Non-pigmented ciliary epithelial cell (primary cell): ENCODE data around the gene MYO3B.
"Not testable (repeated sequence)": the region's sequence is repeated elsewhere in the genome, so short reads cannot be mapped to it uniquely, and the experiment has no call there.

Experiments used
- DNase-seq: peaks from one replicate; pipeline ENCODE4 v3.0.0-alpha.2; 2010; ENCODE audit warnings: low read depth

Gene MYO3B

DNA sequence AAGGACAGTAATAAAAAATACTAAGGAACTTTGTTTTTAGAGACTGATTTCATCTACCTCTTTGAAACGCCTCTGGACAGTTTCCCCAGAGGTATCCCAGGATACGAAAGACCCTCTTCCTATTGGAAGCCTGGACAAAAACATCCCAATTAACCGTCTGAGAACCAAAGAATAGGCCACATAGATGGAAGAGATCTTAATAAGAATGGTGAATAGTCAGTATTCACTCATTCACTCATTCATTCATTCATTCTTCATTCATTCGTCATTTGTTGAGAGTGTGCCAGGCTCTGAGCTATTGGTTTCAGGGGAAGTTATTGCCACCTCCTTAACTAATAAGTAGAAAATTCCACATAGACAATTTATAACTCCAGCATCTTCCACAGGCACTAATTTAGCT is 464.0 kb downstream of the MYO3B start:
- DNase-seq = no peak

DNA sequence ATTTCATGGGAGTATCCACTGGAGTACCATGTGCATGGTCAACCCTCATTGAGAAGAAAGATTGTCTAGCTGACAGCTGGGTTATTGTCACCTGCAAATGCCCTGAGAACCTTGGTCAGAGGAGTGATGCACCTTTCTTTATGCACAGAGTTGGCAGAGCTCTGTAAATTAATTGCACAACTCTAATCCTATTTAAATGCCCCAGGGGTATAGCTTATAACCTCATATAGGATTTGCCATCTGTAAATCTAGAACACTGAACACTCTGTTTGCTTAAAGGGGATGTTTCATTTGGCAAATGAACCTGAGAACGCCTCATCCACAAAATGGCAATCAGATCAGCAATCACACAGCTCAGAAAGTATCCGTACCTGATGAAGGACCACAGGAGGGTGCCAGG is 465.4 kb downstream of the MYO3B start:
- no peak for DNase-seq

DNA sequence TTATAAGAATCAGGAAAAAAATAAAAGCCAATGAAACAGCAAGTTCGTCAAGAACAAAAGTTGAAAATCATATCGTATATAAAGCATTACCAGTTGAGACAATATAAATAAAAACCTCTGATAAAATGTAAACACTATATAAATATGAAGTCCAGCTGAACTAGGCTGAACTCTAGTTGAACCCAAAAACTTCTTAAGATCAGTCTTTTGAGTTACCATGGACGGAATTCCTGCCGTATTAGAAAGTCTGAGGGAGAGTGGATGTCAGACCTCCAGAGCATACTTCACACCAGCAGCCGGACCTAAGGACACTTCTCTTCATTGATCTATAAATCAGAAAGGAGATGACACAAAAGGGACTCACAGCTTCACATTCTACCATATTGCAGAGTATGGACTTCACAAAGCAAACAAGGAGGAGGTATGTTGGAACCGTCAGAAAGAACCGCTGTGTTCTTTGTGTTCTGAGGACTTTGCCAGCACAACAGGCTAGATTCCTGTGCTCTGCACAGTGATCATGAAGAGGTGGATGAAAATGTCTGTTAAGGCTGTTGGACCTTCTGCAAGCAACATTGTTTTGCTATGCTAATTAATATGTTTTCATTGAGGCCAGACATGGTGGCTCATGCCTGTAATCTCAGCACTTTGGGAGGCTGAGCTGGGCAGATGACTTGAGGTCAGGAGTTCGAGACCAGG is 469.9 kb downstream of the MYO3B start:
- no peak for DNase-seq

DNA sequence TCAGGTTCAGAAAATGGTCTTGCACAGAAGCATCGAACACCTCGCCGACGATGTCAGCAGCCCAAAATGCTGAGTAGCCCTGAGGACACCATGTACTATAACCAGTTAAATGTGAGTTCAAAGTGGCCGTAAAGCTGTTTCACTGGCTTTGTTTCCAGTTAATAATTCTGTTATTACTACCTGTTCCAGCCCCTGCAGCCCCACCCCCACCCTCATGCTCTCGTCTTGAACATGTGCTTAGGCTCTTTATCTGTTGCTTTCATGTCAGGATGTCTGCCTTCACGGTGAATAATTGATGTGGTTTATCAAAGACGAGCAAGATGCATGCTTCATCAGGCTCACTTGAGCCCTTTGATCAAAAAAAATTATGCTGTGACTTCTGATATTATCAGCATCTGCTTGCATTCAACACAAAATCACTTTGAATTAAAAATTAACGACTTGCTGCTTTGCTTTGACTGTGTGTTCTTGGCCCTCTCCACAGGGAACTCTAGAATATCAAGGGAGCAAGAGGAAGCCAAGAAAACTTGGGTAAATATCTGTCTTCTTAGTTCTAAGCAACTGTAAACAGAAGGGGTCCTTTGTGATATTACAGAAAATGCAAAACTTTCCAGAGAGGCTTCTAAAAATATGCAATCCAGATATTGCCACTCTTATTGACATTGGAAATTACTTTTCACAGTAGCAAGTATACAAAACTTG is 473.8 kb downstream of the MYO3B start:
- DNase-seq = no peak

DNA sequence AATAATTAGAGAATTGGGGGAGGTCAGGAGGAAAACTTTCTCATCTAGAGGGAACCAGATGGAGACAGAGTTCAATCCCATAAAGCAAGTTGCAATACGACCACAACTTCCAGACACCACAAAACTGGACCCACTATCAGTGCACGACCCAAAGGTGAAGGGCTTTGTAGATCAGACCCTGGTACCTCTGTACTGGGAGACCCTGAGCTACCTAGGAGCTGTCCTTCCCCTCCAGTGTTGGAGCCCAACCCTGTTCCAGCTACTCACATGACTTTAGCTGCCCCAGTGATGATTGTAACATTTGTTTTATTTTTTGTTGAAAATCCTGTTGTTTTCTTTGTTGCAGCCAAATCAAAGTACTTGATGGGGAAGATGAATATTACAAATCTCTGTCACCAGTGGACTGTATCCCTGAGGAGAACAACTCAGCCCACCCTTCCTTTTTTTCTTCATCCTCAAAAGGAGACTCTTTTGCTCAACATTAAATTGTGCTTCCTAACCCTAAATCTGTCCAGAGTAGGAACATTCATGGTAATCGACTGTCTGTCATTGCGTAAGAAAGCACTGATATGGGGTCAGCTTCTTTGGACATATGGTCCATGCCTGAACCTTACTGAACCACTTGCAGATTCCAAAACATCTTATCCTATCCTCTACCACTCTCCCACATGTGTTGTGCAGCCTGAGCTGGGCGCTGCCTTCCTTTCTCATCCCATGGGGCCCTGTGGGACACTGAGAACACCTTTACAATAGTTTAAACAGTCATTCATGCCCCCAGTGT is 474.9 kb downstream of the MYO3B start:
- DNase-seq = no peak

DNA sequence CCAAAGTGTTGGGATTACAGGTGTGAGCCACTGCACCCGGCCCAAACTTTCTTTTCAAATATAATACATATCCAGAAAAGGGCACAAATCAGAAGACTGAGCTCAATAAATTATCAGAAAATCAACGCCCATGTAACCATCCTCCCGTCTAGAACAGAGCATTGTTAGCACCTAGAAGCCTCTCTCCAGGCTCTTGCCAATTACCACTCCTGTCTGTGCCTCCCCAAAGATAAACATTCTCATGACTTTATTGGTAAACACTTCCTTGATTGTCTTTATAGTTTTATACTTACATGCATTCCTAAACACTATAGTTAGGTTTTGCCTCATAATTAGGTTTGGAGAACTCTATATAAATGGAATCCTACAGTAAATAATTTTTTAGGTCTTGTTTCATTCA is 478.7 kb downstream of the MYO3B start:
- no peak for DNase-seq

DNA sequence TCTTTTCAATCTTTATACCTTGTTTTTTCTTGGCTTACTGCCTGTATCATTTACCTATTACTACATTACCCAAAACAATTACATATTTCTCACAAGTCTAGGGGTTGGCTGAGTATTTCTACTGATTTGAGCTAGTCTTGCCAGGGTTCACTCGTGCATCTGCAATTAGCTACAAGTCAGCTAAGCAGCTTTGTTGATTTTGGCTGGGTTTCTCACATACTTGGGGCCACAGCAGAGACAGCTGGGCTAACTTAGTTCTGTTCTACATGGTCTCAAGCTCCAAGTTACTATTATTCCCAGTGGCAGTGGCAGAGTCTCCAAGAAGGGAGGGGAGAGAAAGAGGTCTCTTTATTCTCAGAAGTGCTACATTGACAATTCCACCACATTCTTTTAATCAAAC is 482.5 kb downstream of the MYO3B start:
- no peak for DNase-seq

DNA sequence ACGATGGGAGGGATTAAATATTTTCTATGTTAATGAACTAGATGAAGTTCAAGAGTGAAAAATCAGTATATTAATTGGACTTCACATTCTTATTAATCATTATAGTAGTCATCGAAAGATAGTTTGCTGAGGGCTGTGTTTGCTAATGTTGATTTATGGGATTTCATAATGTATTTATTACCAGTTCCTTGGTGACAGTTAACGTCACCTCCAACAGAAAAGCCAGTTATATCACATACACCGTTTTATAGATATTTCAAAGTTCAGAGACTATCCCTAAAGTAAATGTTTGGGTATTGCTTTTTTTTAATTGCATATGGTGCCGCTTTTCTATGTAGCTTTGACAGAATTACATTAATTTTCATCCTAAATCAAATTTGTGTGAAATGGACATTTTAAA is 487.8 kb downstream of the MYO3B start:
- no peak for DNase-seq

DNA sequence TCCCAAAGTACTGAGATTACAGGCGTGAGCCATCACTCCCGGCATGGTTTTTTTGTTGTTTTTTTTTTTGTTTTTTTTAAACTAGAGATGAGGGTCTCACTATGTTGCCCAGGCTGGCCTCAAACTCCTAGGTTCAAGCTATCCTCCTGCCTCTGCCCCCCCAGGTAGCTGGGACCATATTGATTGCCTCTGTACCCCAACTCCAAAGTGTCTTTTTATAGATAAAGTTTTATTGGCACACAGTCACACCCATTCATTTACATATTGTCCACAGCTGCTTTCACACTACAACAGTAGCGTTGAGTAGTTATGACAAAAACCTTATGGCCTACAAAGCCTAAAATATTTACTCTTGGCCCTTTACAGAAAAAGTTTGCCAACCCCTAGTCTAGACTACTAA is 492.0 kb downstream of the MYO3B start:
- no peak for DNase-seq

DNA sequence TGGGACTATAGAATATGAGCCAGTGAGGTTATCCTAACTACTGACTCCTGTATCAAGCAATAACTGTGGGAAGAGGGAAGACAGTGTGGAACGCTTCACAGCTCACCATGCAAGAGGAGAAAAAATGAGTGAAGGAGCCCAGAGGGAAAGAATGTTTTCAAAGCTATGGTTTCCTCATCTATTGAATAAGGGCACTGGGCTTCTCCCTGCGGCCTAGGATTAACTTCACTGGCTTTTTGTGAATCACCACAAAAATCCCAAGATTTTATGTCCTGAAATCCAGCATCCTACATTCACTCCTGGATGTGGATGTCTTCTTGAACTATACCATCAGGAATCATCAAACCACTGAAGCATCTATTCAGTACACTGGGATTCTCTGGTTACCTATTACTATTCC is 492.7 kb downstream of the MYO3B start:
- no peak for DNase-seq

DNA sequence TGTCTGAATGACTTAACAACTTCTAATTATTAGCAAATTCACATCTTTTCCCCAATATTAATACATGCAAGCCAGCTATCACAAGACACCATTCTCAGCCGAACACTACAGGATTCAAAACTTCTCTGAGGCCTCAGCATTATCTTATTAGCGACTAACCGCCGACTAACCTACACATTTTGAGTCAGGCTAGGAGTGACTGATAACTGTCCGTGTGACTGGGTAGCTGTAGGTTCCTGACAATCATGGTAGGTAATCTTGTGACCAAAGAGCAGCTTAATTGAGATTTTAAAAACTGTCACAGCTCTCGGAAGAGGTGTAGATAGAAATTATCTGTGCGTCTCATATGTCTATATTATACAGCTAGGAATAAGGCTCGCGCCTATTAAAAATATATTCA is 493.1 kb downstream of the MYO3B start:
- no peak for DNase-seq

DNA sequence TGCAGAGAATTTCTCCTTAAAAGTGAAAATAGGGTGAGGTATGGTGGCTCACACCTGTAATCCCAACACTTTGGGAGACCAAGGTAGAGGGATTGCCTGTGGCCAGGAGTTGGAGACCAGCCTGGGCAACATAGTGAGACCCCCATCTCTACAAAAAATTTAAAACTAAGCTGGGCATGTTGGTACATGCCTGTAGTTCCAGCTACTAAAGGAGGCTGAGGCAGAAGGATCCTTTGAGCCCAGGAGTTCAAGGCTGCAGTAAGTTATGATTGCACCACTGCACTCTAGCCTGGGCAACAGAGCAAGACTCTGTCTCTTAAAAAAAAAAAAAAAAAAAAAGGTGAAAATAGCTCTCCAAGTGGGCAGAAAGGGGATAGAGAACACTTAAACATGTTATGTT is 496.3 kb downstream of the MYO3B start:
- not testable (repeated sequence) for DNase-seq

DNA sequence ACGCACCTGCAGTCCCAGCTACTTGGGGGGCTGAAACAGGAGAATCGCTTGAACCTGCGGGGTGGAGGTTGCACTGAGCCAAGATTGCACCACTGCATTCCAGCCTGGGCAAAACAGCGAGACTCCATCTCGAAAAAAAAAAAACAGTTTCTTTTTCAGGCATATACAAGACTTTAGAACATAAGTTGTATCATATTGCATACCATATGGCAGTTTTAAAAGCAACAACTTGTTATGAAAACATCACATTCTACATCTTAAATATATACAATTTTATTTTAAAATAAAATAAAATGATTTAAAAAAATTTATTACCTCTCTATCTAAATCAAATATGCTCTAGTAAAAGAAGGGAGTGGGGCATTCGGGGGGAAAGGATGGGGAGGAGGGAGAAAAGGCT is 497.8 kb downstream of the MYO3B start:
- no peak for DNase-seq

DNA sequence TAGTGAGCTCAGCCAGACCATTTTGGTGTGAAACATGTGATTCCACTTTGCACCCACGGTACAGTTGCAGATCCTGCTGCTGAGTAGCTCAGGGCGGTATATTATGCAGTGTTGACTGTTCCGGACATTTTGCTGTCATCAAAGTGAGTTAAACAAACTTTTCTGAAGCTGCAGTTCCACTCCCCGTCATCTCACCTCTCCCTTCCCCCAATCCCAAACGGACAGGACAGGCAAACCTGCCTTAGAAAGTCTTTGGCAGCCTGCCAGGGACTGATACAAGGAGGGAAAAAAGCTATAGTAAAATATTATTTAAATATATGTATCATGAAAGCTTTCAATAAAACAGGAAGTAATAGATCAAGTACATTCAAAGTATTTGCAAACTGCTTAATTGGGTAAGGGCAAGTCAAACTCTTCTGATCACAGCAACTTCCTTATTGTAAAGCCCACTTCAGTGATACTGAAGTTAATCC is 501.7 kb downstream of the MYO3B start:
- no peak for DNase-seq

DNA sequence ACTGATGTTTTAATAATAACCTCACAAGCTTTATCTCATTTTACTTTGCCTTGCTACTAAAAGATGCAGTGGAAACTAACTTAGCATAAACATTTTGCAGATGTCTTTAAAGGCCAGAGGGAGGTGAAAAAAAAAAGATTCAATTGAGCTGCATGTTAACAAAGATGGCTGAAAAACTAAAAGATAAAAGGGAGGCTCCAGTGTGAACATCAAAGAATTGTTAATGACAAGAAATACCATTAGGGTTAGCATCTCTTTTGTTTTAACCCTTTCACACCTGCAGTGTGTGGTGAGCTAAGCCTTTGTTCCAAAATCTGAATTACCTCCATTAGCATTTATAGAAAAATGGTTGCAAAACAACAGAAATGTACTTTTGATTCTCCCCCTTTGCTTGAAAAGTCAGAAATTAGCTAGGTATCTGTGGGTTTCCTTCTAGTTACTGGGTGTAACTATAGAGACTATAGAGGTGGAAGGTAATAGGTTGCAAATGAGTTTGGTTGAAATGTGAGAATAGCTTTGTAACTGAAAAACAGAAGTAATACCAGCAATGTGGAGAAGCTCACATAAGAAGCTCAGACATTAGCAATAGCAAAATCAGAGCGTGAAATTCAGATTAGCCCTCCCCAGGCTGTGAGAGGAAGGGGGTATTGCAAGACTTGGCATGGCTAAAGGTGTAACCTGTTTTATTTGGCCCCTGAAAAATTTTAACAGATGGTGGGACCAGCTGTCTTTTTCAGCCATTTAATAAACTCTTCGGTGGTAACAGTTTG is 502.4 kb downstream of the MYO3B start:
- DNase-seq = no peak

DNA sequence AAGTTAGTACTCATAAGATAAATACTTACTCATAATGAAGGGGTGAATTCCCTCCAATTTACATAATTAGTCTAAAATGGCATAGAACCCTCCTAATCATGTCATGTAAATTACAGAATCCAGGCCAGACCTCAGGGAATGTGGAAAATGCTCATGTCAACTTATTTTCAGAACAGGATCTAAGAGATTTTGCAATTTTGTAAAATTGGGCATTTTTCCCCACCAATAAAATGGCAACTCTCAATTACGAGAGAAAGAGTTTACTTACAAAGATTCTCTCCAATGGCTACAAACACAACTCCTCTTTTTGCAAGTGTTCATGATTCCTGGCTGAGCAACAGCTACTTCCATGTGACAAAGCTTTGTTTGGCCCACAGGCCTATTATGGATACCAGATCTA is 503.4 kb downstream of the MYO3B start:
- no peak for DNase-seq

DNA sequence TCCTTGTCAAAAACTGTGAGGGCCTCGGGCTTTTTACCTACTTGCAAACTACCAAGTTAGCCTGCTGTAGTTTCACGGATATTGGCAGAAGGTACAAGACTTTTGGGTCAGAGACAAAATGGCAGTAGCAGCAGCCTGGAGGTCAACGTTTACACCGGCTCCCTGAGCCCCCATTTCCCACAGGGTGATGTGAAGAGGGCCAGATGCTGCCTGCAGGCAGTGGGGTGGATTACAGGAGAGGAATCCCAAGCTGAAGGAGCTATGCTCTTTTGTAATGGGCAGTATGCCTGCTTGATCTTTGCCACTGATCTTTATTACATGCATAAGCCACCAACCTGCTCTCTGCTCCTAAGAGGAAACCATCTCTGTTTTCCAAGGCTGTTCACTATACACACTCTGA is 507.6 kb downstream of the MYO3B start:
- no peak for DNase-seq

DNA sequence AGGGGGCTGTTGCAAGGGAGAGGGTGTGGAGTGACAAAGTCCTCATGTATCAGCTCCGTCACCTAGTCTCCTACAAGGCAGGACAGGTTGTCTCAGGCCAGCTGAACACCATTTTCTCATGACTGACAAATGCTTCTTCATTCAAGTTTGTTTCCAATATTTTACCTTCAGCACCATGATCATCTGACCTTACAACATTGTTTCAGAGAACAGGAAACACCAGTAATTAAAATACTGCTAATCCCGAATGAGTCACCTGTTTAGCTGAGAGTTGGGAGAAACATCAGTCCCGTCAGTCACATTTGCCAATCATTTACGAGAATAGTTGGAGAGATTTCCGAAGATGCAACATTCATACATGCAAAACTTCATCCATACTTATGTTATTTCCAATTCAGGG is 511.5 kb downstream of the MYO3B start:
- DNase-seq = no peak

DNA sequence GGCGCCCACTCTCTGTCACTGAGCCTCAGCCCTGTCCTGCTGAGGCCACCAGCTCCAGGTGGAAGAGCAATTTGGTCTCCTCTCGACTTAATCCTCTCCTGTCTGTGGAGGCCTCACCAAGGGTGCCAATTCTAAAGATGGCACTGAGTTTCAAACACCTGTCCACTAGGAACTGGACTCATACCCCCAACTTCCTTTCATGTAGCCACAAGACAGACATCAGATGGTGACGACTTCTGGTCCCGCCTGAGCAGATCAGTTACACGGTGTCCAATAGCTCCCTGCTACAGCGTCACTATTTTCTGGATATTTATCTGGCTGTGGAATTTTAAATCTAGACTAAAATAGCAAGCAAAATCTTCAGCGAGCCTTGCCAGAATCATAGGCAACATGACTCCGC is 512.7 kb downstream of the MYO3B start:
- DNase-seq = no peak

DNA sequence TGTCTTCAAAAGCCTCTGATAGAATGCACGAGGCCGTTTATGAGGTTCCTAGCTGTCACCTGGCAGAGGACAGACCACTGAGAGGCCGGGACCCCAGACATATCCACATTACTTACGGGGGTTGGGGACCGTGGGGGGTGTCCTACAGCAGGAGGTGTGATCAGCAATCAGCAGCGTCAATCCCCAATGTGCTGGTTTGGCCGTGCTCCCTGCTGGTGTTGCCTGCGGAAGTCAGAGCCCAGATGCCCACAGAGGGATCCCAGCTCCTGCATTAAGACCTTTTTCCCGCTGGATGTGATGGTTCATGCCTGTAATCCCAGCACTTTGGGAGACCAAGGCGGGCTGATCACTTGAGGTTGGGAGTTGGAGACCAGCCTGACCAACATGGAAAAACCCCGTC is 516.4 kb downstream of the MYO3B start:
- no peak for DNase-seq

DNA sequence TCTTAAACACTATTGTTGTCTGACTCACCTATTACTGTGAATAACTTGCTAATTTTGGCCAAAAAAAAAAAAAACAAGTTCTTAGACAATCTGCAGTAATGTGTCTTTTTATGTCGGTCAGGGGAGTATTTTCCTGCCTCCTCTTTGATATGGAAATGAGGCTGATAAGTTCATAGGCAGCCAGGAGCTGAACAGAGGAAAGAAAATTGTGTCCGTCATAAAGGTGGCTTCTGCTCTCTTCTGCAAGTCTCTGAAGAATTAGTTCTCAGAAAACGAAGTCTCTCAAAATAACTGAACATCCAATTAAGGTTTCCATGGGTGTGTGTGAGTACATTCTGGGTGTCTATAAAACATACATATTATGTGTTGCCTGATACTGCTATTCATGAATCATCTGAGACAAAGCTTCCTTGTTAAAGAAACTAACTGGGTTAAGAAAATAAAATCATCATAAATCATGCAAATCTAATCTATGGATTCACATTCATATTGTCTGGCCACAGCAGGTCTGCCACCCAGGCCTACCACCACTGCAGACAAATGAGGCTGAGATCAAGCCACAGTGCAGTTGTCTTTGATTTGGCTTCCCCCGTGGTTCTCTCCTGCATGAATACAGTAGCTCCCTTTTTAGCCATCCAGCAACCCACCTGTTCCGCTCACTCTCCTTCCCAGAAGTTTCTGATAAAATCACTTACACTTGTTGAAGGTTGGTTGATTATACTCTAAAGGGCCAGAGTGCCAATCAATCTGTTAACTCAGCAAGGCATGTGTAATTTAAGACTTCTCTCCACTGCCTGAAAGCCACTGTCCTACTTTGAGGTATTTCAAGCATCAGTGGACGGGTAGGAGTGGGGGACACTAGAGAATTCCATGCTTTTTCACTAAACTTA is 517.8 kb downstream of the MYO3B start:
- no peak for DNase-seq
